Measurements from ENCODE around the gene VSNL1.

The VSNL1 gene

DNA sequence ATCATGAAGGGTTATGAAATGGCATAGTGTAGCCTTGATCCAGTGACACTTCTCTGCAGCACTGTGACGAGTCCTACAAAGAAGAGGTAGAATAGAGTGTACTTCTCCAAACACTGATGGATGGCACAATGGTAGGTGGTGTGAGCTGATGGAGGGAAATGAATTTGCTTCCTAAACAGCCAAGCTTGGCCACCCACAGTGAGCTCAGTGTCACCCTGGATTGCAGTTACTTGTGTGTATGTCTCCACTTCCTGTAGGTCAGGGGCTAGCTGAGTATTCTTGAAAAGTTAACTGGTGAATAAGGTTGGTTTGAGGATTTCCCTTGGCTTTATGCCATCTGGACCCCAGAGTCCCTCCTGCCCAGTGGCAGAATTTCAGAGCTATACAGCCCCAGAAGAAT, 75.9 kb downstream of the VSNL1 start:
- Histone ChIP-seq H3K9me3 (ENCODE audit: severe bottlenecking) (no peaks in the 10 kb centered on the region), H3K27me3 (ENCODE audit: insufficient read depth, poor library complexity, severe bottlenecking) (no peaks in the 10 kb centered on the region), H3K4me3 (ENCODE audit: severe bottlenecking) (no peak overlapping the region), H3K4me1 (ENCODE audit: insufficient read depth, poor library complexity, severe bottlenecking) (peaks cover 27% of the 10 kb centered on the region), H3K27ac (ENCODE audit: poor library complexity, severe bottlenecking) (peak overlapping the region; percentile 78), H3K36me3 (ENCODE audit: low read depth) (no peaks in the 10 kb centered on the region)
- no peak for DNase-seq (ENCODE audit: low spot score)
- no peak for ATAC-seq (ENCODE audit: low read depth)
- TF ChIP-seq, protein P1, sequence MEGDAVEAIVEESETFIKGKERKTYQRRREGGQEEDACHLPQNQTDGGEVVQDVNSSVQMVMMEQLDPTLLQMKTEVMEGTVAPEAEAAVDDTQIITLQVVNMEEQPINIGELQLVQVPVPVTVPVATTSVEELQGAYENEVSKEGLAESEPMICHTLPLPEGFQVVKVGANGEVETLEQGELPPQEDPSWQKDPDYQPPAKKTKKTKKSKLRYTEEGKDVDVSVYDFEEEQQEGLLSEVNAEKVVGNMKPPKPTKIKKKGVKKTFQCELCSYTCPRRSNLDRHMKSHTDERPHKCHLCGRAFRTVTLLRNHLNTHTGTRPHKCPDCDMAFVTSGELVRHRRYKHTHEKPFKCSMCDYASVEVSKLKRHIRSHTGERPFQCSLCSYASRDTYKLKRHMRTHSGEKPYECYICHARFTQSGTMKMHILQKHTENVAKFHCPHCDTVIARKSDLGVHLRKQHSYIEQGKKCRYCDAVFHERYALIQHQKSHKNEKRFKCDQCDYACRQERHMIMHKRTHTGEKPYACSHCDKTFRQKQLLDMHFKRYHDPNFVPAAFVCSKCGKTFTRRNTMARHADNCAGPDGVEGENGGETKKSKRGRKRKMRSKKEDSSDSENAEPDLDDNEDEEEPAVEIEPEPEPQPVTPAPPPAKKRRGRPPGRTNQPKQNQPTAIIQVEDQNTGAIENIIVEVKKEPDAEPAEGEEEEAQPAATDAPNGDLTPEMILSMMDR (IDR thresholded peaks at IDR 0.05; ENCODE audit: poor library complexity, severe bottlenecking), result no peak

DNA sequence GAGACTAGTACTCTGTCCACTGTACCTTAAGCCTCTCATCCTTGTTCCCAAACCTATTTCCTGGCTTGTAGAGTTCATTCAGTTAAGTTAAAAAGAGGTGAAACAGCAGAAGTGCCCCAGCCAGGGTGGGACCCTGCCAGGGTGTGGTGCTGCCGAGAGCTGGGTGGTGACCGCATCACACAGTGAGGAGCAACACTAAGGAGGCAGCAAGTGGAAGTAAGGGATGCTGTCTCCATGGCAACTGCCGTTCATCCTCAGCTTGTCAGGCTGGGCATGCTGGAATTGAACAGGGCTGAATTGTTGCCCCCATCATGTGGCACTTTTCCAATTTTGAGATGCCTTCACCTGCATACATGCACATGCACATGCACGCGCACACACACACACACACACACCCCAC, 77.0 kb downstream of the VSNL1 start:
- no peaks in the 10 kb centered on the region for H3K9me3 ChIP-seq (ENCODE audit: severe bottlenecking)
- H3K36me3 ChIP-seq (ENCODE audit: low read depth), result no peaks in the 10 kb centered on the region
- TF ChIP-seq, protein P1 (IDR thresholded peaks at IDR 0.05; ENCODE audit: poor library complexity, severe bottlenecking), result no peak
- no peak overlapping the region for H3K27ac ChIP-seq (ENCODE audit: poor library complexity, severe bottlenecking)
- ATAC-seq (ENCODE audit: low read depth) (no peak), DNase-seq (ENCODE audit: low spot score) (no peak)
- H3K4me3 ChIP-seq (ENCODE audit: severe bottlenecking), result no peak overlapping the region
- H3K4me1 ChIP-seq (ENCODE audit: insufficient read depth, poor library complexity, severe bottlenecking), result peaks cover 33% of the 10 kb centered on the region
- no peaks in the 10 kb centered on the region for H3K27me3 ChIP-seq (ENCODE audit: insufficient read depth, poor library complexity, severe bottlenecking)

DNA sequence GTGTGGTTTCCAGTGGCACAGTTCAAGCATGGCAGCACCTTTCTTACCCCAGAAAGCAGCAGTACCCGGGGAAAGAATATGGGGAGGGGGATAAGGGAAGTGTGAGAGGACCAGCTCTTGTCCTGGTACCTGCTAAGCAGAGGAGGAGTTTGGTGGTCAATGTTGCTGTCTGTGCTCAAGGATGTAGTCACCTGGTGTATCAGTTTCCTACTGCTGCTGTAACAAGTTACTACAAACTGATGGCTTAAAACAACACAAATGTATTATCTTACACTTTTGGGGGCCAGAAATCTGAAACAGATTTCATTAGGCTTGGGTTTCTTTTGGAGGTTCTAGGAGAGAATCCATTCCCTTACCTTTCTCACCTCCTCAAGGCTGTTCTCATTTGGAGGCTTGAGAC, 77.5 kb downstream of the VSNL1 start:
- no peak overlapping the region for H3K27ac ChIP-seq (ENCODE audit: poor library complexity, severe bottlenecking)
- no peak for DNase-seq (ENCODE audit: low spot score)
- H3K4me3 ChIP-seq (ENCODE audit: severe bottlenecking), result no peak overlapping the region
- no peak for ATAC-seq (ENCODE audit: low read depth)
- no peaks in the 10 kb centered on the region for H3K27me3 ChIP-seq (ENCODE audit: insufficient read depth, poor library complexity, severe bottlenecking)
- H3K36me3 ChIP-seq (ENCODE audit: low read depth), result no peaks in the 10 kb centered on the region
- peaks cover 33% of the 10 kb centered on the region for H3K4me1 ChIP-seq (ENCODE audit: insufficient read depth, poor library complexity, severe bottlenecking)
- TF ChIP-seq, protein P1 (IDR thresholded peaks at IDR 0.05; ENCODE audit: poor library complexity, severe bottlenecking), result no peak
- H3K9me3 ChIP-seq (ENCODE audit: severe bottlenecking), result no peaks in the 10 kb centered on the region

DNA sequence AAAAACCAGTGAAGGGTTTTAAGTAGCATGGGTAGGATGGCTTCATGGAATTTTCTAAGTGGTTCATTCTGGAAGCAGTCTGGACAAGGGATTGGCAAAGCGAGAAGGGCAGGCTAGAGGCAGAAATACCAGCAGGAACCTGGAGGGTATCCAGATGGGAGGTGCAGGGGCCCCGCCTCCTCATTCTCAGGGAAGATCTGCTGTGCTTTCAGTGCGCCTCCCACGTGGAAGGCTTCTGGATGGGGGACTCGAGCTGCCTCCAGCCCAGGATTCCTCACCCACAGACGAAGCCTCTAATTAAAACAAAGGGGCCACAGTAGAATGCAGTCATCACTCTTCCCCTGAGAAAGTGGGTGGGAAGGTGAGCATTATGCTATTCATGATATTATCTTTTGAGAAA, 79.8 kb downstream of the VSNL1 start:
- DNase-seq (ENCODE audit: low spot score), result no peak
- H3K27ac ChIP-seq (ENCODE audit: poor library complexity, severe bottlenecking), result peak overlapping the region; percentile 89
- TF ChIP-seq, protein P1 (IDR thresholded peaks at IDR 0.05; ENCODE audit: poor library complexity, severe bottlenecking), result no peak
- H3K4me3 ChIP-seq (ENCODE audit: severe bottlenecking), result no peak overlapping the region
- no peaks in the 10 kb centered on the region for H3K27me3 ChIP-seq (ENCODE audit: insufficient read depth, poor library complexity, severe bottlenecking)
- H3K36me3 ChIP-seq (ENCODE audit: low read depth), result no peaks in the 10 kb centered on the region
- no peaks in the 10 kb centered on the region for H3K9me3 ChIP-seq (ENCODE audit: severe bottlenecking)
- peak; percentile 52 for ATAC-seq (ENCODE audit: low read depth)
- peaks cover 30% of the 10 kb centered on the region for H3K4me1 ChIP-seq (ENCODE audit: insufficient read depth, poor library complexity, severe bottlenecking)

DNA sequence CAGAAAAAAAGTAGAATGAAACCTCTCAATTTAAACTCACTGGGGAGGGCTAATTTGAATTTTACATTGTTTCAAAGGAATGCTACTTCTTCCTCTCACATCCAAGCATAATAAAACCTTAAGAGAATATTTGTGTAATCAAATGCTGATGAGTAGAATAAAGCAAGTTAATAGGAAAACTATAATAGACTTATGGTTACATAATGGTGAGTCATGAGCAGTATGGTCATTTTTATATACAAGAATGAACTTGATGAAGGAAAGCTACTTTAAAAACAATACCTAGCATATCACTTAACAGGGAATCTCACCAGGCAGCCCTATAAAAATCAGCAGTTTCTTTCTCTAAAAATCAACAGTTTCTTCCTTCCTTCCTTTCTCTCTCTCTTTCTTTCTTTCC, 80.3 kb downstream of the VSNL1 start:
- no peaks in the 10 kb centered on the region for H3K9me3 ChIP-seq (ENCODE audit: severe bottlenecking)
- peak overlapping the region; percentile 89 for H3K27ac ChIP-seq (ENCODE audit: poor library complexity, severe bottlenecking)
- DNase-seq (ENCODE audit: low spot score) (no peak), ATAC-seq (ENCODE audit: low read depth) (peak; percentile 65)
- H3K27me3 ChIP-seq (ENCODE audit: insufficient read depth, poor library complexity, severe bottlenecking), result no peaks in the 10 kb centered on the region
- H3K4me3 ChIP-seq (ENCODE audit: severe bottlenecking), result no peak overlapping the region
- TF ChIP-seq, protein P1 (IDR thresholded peaks at IDR 0.05; ENCODE audit: poor library complexity, severe bottlenecking), result no peak
- peaks cover 26% of the 10 kb centered on the region for H3K4me1 ChIP-seq (ENCODE audit: insufficient read depth, poor library complexity, severe bottlenecking)
- no peaks in the 10 kb centered on the region for H3K36me3 ChIP-seq (ENCODE audit: low read depth)

Data from RWPE2 (cell line).